Measurements from ENCODE around the gene GBF1. TPM values are rescaled to one million over a fixed set of nuclear protein-coding genes. Genes with fewer than 3 reads are reported as not detected.
"Not testable (repeated sequence)": the region's sequence is repeated elsewhere in the genome, so short reads cannot be mapped to it uniquely, and the experiment has no call there.

GBF1 gene
- total and polyA plus RNA-seq, 2 donors (not counting 1 experiment from before 2014, with no cell fraction given): 20.8 to 39.3 TPM

DNA sequence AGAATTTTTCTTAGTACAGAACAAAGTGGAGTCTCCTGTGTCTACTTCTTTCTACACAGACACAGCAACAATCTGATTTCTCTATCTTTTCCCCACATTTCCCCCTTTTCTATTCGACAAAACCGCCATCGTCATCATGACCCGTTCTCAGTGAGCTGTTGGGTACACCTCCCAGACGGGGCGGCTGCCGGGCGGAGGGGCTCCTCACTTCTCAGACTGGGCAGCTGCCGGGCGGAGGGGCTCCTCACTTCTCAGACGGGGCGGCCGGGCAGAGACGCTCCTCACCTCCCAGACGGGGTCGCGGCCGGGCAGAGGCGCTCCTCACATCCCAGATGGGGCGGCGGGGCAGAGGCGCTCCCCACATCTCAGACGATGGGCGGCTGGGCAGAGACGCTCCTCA lies 56.0 kb downstream of the GBF1 start:
- POLR2A ChIA-PET; H3K9ac ChIP-seq (ENCODE audit: low read length): not testable (repeated sequence)

DNA sequence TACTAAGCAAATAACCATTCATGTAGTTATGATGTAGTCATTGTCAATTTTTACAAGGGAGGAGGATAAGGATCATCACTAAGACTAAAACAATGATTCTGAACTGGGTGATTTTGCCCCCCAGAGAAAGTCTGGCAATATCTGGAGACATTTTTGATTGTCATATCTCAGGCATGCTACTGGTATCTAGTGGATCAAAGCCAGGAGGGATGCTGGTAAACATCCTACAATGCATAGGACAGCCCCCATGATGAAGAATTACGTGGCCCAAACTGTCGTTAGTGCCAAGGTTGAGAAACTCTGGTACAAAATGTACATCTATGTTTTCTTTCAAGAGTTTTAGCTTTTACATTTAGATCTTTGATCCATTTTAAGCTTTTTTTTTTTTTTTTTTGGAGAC lies 57.3 kb downstream of the GBF1 start:
- H3K9ac ChIP-seq (ENCODE audit: low read length): no peak overlapping the region
- H4K20me1 ChIP-seq (ENCODE audit: control insufficient read depth, insufficient read depth, low read length, poor library complexity, severe bottlenecking): peaks cover 32% of the 10 kb centered on the region
- no peaks in the 10 kb centered on the region for H3K27me3 ChIP-seq (replicated peaks in 1 of 4; ENCODE audit: control extremely low read depth in 1 of 4, control insufficient read depth in 3 of 4, insufficient read depth in 4 of 4, low read length in 3 of 4)
- intact Hi-C loops (cut with micrococcal nuclease): no loop called here
- peaks cover 2 to 3% of the 10 kb centered on the region in 2 experiments for H3K36me3 ChIP-seq (replicated peaks in 1 of 2; ENCODE audit: control extremely low read depth in 1 of 2, control insufficient read depth in 1 of 2, extremely low read depth in 1 of 2, insufficient read depth in 2 of 2, low read length in 1 of 2)
- H3K4me3 ChIP-seq (ENCODE audit: control extremely low read depth in 1 of 5, extremely low read depth in 1 of 5, insufficient read depth in 1 of 5, low read depth in 2 of 5, low read length in 4 of 5): no peak overlapping the region
- no peaks in the 10 kb centered on the region for H3K4me1 ChIP-seq (ENCODE audit: control insufficient read depth in 2 of 2, insufficient read depth in 2 of 2, low read length in 2 of 2)
- no peaks in the 10 kb centered on the region for H3K9me3 Mint-ChIP-seq (ENCODE audit: insufficient read depth)
- H3K9me3 ChIP-seq (ENCODE audit: control extremely low read depth in 1 of 3, control insufficient read depth in 2 of 3, insufficient read depth in 1 of 3, low read length in 2 of 3): no peaks in the 10 kb centered on the region
- ChIA-PET POLR2A (interaction anchor here (0.7 kb wide), 2 partner anchors 48 to 71 kb away, joined by 3 to 5 read pairs; no protein-coding TSS in a partner anchor), CTCF (no interaction called here)
- H3K4me2 ChIP-seq (replicated peaks; ENCODE audit: low read depth, low read length, poor library complexity, severe bottlenecking): no peak overlapping the region
- H3K4me1 Mint-ChIP-seq: peaks cover 8% of the 10 kb centered on the region
- H3K4me3 Mint-ChIP-seq: no peak overlapping the region
- H3K27me3 Mint-ChIP-seq: no peaks in the 10 kb centered on the region
- TF ChIP-seq CTCF (IDR thresholded peaks at IDR 0.05) (no peak), EZH2 (IDR thresholded peaks at IDR 0.05; ENCODE audit: borderline replicate concordance, insufficient read depth, low read depth, low read length, poor library complexity, severe bottlenecking) (no peak)
- ATAC-seq (ENCODE audit: low read depth): no peak
- H2AFZ ChIP-seq (ENCODE audit: insufficient read depth, low read depth, low read length, poor library complexity, severe bottlenecking): no peak overlapping the region
- H3K27ac Mint-ChIP-seq: no peak overlapping the region
- DNase-seq: no peak
- peaks cover 76% of the 10 kb centered on the region for H3K79me2 ChIP-seq (ENCODE audit: control insufficient read depth, insufficient read depth, low read length)
- no peak overlapping the region for H3K27ac ChIP-seq (ENCODE audit: low read length in 2 of 2)
- WGBS (ENCODE audit: insufficient coverage): 92% methylated on average over 2 of the region's 2 CpGs

More for the DNA sequence above, 56.0 kb downstream of the GBF1 start:
- H3K4me2 ChIP-seq (replicated peaks; ENCODE audit: low read depth, low read length, poor library complexity, severe bottlenecking); H3K4me3 Mint-ChIP-seq; intact Hi-C loops (cut with micrococcal nuclease); CTCF ChIA-PET; H3K4me1 ChIP-seq (ENCODE audit: control insufficient read depth in 2 of 2, insufficient read depth in 2 of 2, low read length in 2 of 2); H3K27ac ChIP-seq (ENCODE audit: low read length in 2 of 2); H3K9me3 Mint-ChIP-seq (ENCODE audit: insufficient read depth); H3K4me1 Mint-ChIP-seq; H3K27ac Mint-ChIP-seq; H3K9me3 ChIP-seq (ENCODE audit: control extremely low read depth in 1 of 3, control insufficient read depth in 2 of 3, insufficient read depth in 1 of 3, low read length in 2 of 3); H3K4me3 ChIP-seq (ENCODE audit: control extremely low read depth in 1 of 5, extremely low read depth in 1 of 5, insufficient read depth in 1 of 5, low read depth in 2 of 5, low read length in 4 of 5); ATAC-seq (ENCODE audit: low read depth); H3K27me3 ChIP-seq (replicated peaks in 1 of 4; ENCODE audit: control extremely low read depth in 1 of 4, control insufficient read depth in 3 of 4, insufficient read depth in 4 of 4, low read length in 3 of 4); DNase-seq; H2AFZ ChIP-seq (ENCODE audit: insufficient read depth, low read depth, low read length, poor library complexity, severe bottlenecking); H3K27me3 Mint-ChIP-seq; H3K36me3 ChIP-seq (replicated peaks in 1 of 2; ENCODE audit: control extremely low read depth in 1 of 2, control insufficient read depth in 1 of 2, extremely low read depth in 1 of 2, insufficient read depth in 2 of 2, low read length in 1 of 2): not testable (repeated sequence)
- H4K20me1 ChIP-seq (ENCODE audit: control insufficient read depth, insufficient read depth, low read length, poor library complexity, severe bottlenecking): peaks cover 38% of the 10 kb centered on the region
- WGBS (ENCODE audit: insufficient coverage): no CpG with 5 or more reads among the region's 25 CpGs
- H3K79me2 ChIP-seq (ENCODE audit: control insufficient read depth, insufficient read depth, low read length): peaks cover 72% of the 10 kb centered on the region
